Endometrium (tissue), 2 donors: ENCODE results near the gene GPR15LG.

ENCODE experiments used
- FAIRE-seq: peaks from 2 replicates; lab custom pipeline; 2012; peaks lifted over from hg19 to GRCh38; lab: Jason Lieb, UNC
- donor health status: control.
- donor health status: control.

The GPR15LG gene

DNA sequence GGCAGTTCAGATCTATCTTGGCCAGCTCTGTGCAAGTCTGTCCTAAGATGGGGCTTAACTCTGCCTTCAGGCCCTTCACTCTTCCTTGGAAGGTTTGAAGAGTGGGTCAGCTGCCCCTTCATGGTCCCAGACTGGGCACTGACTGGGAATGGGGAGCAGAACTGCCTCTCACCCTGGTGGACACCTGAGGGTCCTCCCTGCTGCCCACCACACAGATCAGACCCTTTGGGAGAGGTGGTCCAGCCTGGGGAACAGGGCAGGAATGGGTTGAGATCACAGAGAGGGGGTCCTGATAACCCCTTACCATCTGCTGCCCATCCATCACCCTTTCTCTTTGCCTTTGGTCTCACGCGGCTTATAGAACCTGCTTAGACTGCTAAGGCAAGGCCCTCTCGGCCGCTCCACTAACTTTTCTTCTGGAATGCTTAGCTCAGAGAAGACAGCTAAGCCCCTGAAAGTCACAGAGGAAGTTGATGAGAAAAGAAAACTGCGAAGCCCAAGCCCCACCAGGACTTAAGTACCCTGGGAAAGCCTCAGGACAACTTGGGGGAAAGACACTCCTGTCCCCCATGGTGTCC lies 20.3 kb downstream of the GPR15LG start:
- no peak for FAIRE-seq

DNA sequence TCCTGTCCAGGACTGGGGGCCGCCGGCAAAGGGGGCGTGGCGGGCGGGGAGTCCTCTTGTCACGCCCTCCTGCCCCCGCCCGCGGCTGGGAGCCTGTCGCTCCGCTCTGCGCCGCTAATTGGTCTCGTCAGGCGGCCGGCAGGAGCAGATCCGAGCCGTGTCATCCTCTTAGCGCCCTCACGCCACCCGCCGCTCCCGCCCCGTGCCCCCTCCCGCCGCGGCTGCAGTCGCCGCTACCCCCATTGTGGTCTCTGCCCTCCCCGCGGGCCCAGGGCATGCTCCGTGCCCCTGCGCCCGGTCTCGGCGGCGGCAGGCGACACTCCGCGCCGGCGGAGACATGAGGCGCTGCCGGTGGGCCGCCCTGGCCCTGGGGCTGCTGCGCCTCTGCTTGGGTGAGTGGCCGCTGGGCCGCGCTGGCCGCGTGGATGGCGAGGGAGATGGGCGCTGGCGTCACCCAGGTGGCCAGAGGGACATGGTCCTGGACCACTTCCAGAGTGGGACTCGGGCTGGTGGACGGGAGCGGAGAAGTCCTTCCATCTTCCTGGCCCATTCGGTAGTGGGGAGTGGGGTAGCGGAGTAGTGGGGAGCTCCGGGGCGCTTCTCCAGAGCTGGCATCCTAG lies 20.9 kb downstream of the GPR15LG start, which contains the start of gene CDHR1:
Gene CDHR1 (plus strand): TSS at position 114 of the 620 bp plus-strand sequence. CDS start 224 bp downstream, at position 338.
- FAIRE-seq = no peak

DNA sequence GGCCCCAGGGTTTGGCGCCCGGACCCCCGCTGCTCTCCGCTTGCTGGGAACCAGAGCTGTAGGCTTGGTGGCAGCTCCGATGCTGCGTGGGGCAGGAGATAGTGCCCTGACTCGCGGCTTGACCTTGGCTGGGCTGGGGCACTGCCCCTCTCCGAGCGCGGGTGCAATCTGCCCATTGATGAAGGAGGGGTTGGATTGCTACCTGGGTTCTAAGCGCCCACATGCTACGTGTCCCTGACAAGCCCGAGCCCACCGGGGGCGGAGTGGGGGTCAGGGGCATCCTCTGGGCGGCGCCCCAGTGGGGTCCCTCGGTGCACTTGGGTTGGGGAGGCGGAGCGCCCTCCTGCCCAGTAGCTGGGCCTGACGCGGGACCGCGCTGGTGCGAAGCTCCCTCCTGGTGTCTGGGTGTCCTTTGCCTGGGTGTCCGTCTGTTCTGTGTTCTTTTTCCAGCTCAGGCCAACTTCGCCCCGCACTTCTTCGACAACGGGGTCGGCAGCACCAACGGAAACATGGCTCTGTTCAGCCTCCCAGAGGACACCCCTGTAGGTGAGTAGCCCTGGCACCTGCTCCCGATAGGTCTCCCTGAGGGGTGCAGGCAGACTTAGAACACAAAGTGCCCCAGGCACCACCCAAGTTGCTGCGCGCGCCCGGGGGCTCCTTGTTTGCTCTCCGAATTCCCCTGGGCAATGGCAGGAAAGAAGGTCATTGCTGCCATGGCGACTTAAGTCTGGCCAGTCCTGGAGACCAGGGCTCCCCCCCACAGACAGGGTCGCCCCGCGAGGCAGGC lies 21.6 kb downstream of the GPR15LG start:
- no peak for FAIRE-seq

DNA sequence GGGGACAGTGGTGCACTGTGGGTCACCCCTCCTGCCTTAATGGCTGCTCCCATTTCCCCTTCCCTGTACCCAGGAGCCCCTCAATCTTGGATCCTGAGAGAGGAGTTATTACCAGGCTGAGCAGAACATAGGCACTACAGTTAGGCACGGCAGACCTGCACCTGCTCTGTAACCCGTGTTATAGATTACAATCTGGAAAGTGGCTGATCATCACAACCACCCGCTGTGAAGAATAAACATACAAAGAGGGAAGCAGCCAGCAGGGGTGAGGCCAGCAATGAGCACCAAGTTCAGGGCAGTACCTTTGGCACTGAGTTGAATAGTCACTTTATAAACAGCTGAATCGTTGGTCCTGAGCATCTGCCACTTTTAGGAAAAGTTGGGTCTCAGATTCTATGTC lies 22.5 kb downstream of the GPR15LG start:
- no peak for FAIRE-seq

DNA sequence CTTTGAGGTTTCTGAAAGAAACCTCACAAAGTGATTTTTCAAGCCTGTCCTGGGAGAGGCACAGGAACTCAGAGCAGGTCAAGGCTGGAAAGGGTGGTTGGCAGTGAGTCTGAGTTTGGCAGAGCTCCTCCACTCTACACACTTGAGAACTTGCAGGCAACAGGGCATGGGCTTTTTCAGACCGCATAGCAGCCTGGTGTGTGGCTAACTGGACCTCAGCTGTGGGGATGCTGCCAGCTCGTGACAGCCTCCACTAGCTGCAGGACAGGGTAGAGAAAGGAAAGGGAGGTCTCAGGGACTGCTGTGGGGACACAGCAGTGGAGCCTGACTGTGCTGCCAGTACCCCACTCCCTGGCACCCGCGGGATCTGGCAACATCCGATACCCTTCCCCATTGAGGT lies 23.3 kb downstream of the GPR15LG start:
- FAIRE-seq = no peak

DNA sequence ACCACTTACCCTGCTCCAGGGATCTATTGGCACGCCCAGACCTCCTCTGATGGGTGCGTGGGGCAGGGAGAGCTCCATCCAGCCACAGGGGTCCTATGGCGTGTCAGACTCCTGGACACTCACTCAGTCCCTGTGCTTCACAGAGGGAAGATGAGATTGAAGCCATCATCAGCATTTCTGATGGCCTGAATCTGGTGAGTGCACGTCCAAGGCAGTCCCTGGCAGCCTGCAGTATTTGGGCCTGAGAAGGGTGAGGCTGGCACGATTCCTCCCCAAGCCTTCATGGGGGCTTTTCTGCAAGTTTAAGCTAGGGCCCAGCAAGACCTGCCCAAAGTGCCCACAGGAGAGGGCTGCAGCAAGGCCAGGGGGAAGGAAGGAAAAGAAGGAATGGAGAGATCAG lies 24.0 kb downstream of the GPR15LG start:
- FAIRE-seq = no peak

DNA sequence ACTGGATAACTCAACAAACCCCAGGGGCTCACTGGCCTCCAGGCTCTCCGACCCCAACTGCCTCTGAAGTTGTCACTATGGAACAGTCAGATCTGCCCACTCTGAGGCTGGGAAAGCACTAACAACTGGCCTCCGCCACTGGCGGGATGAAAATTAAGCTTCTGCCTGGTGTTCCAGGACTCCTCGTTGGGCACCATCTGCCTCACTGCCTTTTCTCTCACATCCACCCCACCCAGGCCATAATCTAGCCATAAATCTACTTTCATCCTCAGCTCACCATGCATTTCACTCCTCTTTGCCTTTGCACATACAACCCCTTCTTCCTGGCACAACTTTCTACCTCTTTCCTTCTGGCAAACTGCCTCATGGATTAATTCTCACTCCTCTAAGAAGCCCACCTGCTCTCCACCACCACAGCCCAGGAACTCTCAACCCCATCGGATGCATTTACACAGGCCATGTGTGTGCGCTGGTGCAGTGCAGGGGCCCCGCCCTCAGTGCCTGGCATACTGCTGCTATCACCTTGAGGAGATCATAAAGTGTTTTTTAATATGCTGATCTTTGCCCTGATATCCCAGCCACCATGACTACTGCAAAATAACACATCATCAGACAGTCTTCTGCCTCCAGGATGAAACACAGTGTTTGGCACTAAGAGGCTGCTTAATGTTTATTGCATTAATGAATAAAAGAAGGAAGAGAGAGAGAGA lies 24.8 kb downstream of the GPR15LG start:
- no peak for FAIRE-seq

DNA sequence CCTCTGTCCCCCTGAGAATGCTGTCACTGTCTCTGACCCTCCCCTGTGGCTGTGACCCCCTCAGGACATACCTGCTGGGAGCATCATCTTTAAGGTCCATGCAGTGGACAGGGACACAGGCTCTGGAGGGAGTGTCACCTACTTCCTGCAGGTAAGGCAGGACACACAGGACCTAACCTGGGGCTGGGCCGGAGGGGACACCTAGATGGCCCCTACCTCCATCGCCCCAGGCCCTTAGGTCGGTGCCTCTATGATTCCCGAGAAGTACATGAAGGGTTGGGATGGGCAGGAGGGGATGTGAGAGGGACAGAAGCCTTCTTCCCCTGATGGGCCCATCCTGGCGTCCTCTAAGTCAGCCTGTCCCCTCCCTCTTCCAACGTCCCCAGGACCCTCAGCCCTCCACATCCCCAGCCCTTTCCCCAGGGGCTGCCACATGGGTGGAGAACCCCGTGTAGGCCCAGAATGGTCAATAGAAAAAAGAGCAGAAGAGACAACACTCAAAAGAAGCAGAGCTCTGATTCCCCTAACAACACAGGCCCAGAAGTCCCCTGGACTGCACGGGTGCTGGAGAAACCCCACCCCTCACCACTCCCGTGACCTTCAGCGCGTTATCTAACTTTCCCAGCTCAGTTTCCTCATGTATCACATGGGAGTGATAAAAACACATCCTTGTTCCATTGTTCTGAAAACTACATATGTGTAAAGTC lies 27.1 kb downstream of the GPR15LG start:
- no peak for FAIRE-seq

DNA sequence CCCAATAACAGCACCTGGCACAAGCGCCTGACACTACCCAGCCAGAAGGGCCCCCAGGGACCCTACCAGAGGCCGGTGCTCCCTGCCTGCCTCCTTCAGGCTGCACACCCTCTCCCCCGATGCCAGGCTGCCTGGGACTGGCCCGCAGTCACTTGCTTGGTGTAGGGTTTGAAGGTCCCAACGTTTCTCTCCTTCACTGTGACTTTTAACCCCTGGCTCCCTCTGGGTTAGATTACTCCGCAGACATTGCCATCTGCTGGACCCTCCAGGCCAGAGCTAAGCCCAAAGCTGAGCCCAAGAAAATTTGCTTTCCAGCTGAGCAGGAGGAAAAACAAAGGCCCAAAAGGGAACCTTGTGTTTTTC lies 27.6 kb downstream of the GPR15LG start:
- FAIRE-seq = no peak

DNA sequence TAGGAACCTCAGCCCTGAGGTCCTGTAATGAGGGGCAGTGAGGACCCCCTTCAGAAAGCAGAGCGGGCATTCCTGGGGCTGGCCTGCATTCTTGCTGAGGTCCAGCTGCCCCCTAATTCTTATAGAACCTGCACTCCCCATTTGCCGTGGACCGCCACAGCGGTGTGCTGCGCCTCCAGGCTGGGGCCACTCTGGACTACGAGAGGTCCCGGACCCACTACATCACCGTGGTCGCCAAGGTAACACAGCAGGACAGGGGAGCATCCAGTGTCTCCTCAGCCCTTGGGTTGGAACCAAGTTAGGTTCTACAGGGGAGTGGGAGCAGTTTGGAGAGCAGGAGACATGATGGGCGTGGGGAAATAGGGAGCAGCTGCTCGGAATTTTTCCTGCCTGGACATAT lies 28.1 kb downstream of the GPR15LG start:
- FAIRE-seq = no peak

DNA sequence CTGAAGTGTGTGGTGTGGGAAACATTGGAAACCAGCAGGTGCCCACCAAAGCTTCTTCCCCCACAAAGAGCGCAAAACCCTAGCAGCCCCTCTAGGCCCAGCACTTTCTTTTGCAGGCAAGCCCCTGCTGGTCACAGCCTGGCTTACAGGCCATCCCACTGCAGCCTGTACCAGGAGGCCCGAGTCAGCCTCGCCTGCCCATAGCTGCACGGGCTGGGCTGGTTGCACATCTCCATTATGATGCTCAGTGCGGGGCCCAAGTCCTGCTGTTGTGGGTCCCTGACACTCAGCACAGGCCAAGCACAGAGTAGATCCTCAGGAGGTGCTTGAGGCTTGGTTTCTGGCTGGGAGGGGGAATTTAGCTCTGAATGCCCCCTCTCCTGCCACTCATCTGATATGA lies 28.7 kb downstream of the GPR15LG start:
- FAIRE-seq = no peak

DNA sequence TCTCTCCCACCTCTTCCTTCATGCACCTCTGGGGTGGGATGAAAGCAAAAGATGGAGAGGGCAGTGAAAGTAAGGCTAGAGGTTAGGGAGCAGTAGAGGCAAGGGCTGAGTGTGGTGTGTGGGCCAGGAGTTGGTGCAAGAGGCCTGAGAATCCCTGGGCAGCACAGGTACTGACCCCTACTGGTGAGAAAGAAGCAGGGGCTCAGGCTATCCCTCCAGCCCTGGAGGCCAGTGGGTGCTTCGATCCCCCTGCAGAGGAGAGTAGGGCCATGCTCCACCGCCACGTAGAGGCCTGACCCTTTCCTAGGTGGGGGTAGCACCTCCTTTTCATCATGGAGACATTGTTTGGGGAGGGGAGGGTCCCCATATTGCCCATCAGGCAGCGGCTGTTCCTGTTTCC lies 30.5 kb downstream of the GPR15LG start:
- no peak for FAIRE-seq

DNA sequence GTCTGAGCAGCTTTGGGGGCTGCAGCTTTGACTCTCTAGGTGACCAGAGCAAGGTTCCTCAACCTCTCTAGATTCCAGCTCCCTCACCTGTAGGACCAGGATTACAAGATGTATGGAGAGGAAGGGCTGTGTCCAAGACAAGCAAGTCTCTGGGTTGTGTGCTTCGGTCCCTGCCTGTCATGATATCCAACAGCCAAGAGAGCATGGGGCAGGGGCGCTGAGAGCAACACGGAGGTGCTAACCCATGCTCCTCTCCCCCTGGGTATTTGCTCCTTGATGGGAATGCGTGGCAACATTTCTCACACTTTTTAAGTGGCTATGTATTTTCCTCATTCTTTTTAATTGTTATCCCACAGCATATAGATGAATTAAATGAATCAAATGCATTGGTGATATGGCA lies 31.0 kb downstream of the GPR15LG start:
- no peak for FAIRE-seq

DNA sequence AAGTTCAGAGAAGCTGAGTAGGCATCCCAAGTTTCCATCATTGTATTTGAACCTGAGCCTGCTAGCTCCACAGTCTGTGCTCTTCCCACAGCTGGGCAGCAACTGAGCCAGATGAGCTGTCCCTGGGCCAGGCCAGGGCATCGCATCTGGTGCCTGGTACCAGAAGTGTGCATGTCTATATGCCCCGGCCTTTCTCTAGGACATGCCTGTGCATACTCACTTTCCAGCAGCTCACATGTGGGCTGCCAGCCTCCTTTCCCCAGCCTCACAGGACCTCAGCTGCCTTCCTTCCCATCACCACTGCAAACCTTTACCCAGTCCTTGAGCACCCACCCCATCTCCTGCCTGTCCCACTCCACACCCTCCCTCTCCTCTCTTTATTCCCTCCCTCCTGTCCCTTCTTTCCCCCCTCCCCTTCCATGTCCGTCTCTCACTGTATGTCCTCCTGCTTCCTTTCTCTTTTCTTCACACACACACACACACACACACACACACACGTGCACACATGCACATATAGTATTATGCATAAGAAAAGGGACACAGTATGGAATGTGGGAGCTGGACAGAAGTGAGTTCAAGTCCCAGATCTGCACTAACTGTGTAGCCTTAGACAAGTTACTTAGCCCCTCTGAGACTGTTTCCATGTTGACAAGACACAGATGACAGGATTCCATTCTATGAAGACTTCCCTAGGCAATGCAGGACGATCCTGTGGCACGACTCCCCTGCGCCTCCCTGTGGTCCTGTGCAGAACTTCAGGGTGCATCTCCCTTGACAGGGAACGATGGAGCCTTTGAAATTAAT lies 31.6 kb downstream of the GPR15LG start:
- no peak for FAIRE-seq

DNA sequence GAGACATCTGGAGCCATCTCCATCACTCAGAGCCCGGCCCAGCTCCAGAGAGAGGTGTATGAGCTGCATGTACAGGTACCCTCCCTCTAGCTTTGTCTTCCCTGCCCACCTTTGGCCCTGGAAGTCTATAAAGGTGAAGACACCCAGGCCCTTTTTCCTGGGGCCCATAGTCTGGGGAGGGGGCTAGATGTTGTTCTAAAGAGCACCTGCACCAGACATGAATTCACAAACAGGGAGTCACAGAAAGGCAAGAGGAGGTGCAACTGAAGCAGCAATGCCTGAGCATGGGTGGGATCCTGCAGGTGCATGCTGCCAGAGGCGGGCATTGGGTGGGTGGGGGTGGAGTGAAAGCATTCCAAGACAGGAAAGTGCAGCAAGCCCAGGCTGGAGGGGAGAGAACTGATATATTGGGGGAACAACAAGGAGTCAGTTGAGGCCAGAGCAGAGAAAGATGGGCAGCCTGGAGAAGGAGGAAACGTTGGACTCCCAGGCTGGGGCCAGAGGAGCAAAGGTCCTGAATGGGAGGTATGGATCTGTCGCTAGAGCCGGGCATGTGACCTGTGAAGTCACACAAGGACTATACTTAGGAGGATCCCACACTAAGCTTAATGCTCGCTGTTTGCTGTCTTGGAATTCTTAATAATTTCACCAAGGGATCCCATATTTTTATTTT lies 32.4 kb downstream of the GPR15LG start:
- no peak for FAIRE-seq

DNA sequence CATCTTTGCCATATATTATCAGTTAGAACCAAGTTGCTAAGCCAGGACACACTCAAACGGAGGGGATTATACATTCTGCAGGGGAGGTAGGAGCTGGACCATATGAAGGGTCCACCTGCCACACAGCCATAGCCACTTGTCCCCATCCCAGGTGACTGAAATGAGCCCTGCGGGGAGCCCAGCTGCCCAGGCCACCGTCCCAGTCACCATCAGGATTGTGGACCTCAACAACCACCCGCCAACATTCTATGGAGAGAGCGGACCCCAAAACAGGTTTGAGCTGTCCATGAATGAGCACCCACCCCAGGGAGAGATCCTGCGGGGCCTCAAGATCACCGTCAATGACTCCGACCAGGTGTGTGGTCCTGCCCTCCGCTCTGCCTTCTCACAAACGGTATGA lies 34.4 kb downstream of the GPR15LG start:
- no peak for FAIRE-seq

DNA sequence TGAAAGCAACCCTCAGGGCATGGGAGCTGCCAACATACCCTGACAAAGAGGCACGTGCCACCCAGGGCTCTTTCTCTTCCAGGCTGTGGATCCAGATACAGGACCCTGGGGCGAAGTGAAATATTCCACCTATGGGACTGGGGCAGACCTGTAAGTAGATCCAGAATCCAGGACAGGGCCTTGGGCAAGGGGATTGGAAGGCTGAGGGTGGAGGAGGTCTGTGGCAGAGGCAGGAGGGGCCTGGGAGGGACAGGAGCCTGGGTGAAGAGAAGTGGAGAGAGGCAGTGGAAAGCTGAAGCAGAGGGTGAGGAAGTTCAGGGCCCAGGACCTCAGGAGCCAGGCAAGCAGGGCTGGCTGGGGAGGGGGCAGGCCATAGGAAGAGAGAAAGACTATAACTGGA lies 38.0 kb downstream of the GPR15LG start:
- FAIRE-seq = no peak

DNA sequence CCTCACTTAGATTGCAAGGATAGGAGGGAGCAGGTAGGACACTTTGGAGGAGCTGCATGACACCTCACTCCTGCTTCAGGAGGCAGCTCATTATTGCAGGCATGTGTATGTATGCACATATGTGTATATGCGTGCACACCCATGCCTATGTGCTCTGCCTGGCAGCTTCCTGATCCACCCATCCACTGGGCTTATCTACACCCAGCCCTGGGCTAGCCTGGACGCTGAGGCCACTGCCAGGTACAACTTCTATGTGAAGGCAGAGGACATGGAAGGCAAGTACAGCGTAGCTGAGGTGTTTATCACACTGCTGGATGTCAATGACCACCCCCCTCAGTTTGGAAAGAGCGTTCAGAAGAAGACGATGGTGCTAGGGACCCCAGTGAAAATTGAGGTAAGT lies 38.4 kb downstream of the GPR15LG start:
- no peak for FAIRE-seq

DNA sequence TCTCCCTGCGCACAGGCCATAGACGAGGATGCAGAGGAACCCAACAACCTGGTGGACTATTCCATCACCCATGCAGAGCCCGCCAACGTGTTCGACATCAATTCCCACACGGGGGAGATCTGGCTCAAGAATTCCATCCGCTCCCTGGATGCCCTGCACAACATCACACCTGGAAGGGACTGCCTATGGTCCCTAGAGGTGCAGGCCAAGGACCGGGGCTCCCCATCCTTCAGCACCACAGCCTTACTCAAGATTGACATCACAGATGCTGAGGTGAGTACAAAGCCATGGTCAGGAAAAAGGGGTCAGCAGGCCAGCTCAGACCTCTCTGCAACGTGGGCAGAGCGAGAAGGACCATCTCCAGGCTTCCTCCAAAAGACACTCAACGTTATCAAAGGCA lies 39.5 kb downstream of the GPR15LG start:
- no peak for FAIRE-seq

DNA sequence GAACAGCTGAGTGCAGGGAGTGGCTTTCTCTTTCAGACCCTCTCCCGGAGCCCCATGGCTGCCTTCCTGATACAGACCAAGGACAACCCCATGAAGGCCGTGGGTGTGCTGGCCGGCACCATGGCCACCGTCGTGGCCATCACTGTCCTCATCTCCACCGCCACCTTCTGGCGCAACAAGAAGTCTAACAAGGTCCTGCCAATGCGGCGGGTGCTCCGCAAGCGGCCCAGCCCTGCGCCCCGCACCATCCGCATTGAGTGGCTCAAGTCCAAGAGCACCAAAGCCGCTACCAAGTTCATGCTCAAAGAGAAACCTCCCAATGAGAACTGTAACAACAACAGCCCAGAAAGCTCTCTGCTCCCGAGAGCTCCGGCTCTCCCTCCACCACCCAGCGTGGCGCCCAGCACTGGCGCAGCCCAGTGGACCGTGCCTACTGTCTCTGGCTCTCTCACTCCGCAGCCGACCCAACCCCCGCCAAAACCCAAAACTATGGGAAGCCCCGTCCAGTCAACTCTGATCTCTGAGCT lies 40.5 kb downstream of the GPR15LG start:
- no peak for FAIRE-seq
